ENCODE data around the gene SLC6A13. TPM values are rescaled to one million over a fixed set of nuclear protein-coding genes. Genes with fewer than 3 reads are reported as not detected.

Gene SLC6A13
- under 0.01 TPM in 1 of 2 replicates, not detected in the other for total RNA-seq

DNA sequence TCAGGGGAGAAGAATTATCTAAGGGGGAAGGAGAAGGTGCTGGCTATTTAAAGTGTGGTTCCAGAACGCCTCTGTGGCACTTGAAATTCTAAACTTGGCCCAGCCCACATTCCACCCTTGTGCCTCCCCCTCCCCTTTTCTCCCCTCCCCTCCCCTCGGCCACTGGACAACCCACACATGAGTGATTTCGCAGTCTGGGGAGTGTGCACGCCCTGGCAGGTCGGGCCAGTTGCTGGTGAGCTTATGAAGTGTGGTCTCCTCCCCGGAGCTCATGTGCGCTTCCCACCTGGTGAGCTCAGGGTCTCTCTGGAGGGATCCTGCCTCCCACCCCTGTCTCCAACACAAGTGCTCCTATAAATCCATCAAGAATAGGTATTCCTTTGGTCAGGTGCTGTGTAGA, at the start of gene SLC6A13:
Gene SLC6A13, minus strand, starts transcription at position 20 of the 400 bp plus-strand sequence. CDS start 2,784 bp downstream, outside the sequence.

DNA sequence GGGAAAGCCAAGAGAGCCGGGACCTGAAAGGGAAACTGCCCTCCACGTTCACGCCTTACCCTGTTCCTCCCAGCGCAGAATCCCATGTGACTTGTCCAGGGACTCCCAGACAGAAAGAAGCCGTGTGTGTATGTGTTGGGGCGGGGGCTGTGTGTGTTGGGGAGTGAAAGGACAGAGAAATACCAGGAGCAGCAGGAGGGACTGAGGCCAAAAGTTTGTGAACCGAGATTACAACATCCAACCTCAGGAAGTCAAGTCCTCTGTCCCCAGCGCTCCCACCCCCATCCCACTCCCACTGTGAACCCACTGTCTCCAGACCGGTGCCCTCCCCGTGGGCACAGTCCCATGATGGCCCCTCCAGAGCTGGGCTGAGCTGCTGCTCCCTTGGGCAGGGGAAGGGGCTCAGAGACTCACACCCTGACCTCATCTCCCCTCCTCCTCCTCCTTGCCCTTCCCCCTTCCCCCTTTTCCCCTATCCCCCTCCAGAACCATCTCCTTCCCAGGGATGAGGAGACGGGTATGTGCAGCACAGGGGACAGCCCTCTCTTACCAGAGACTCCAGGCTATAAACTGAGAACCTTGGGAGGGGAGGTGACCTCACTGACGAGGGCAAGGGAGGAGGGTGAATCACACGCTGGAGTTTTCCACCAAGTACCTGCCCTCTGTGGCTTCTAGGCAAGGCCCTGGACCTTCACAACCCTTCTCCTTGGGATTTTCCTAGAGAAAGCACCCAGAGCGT, 48.5 kb downstream of the SLC6A13 start, which contains the start of gene SLC6A12:
Gene SLC6A12, minus strand, starts transcription at position 155 of the 739 bp plus-strand sequence. CDS start 4,171 bp downstream, outside the sequence.

Other genes starting within 250 kb of the SLC6A13 start
- not detected in 2 replicates for gene IQSEC3, start 196.1 kb downstream of the SLC6A13 start, total RNA-seq
- gene SLC6A12, start 48.7 kb downstream of the SLC6A13 start, total RNA-seq: not detected in 2 replicates
- gene KDM5A, start 126.5 kb upstream of the SLC6A13 start, total RNA-seq: 37.1 and 55.1 TPM in 2 replicates
- 6.5 and 9.6 TPM in 2 replicates for gene CCDC77, start 138.8 kb upstream of the SLC6A13 start, total RNA-seq
- gene B4GALNT3, start 197.1 kb upstream of the SLC6A13 start, total RNA-seq: not detected in 2 replicates